ENCODE results near the gene CASP8. TPM values are rescaled to one million over a fixed set of nuclear protein-coding genes. Genes with fewer than 3 reads are reported as not detected.

Gene CASP8
- total RNA-seq, 1 donor from 2014 or later = 39.5 TPM

DNA sequence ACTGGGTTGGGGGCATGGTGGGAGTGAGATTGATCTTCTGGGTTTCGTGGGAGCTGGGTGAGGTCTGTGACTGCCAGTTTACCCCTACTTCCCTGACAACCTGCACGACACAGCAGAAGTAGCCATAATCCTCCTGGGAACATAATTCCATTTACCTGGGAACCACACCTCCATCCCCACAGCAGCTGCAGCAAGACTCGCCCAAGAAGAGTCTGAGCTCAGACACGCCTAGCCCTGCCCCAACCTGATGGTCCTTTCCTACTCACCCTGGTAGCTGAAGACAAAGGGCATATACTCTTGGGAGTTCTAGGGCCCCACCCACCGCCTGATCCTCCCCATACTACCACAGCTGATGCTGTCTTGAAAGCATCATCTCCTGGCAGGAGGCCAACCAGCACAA is 53.0 kb downstream of the CASP8 start:
- H3K4me1 ChIP-seq = no peaks in the 10 kb centered on the region
- H3K4me3 ChIP-seq = no peak overlapping the region
- no peaks in the 10 kb centered on the region for H3K36me3 ChIP-seq
- TF ChIP-seq, protein P1, sequence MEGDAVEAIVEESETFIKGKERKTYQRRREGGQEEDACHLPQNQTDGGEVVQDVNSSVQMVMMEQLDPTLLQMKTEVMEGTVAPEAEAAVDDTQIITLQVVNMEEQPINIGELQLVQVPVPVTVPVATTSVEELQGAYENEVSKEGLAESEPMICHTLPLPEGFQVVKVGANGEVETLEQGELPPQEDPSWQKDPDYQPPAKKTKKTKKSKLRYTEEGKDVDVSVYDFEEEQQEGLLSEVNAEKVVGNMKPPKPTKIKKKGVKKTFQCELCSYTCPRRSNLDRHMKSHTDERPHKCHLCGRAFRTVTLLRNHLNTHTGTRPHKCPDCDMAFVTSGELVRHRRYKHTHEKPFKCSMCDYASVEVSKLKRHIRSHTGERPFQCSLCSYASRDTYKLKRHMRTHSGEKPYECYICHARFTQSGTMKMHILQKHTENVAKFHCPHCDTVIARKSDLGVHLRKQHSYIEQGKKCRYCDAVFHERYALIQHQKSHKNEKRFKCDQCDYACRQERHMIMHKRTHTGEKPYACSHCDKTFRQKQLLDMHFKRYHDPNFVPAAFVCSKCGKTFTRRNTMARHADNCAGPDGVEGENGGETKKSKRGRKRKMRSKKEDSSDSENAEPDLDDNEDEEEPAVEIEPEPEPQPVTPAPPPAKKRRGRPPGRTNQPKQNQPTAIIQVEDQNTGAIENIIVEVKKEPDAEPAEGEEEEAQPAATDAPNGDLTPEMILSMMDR (IDR thresholded peaks at IDR 0.05) = no peak
- no peaks in the 10 kb centered on the region for H3K9me3 ChIP-seq
- no peaks in the 10 kb centered on the region for H3K27me3 ChIP-seq
- intact Hi-C loops (cut with DNase I) = no loop called here
- DNase-seq = no peak
- no peak overlapping the region for H3K27ac ChIP-seq
- no peak for ATAC-seq

DNA sequence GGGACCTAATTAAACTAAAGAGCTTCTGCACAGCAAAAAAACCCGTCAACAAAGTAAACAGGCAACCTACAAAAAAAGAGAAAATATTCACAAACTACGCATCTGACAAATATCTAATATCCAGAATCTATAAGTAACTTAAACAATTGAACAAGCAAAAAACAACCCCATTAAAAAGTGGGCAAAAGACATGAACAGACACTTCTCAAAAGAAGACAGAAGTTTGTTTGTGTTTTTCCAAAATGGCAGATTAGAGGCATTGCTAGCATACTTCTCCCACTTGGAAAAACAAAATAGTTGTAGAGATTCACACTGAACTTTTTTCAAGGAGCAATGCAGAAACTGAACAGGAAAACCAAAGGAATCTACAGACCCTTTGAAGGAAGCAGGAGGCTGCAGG is 59.2 kb downstream of the CASP8 start:
- TF ChIP-seq, protein P1 (IDR thresholded peaks at IDR 0.05) = no peak
- no peak for ATAC-seq
- Histone ChIP-seq H3K4me1 (no peaks in the 10 kb centered on the region), H3K9me3 (no peaks in the 10 kb centered on the region), H3K27me3 (no peaks in the 10 kb centered on the region), H3K4me3 (no peak overlapping the region), H3K27ac (no peak overlapping the region), H3K36me3 (no peaks in the 10 kb centered on the region)
- no peak for DNase-seq
- intact Hi-C loops (cut with DNase I) = no loop called here

DNA sequence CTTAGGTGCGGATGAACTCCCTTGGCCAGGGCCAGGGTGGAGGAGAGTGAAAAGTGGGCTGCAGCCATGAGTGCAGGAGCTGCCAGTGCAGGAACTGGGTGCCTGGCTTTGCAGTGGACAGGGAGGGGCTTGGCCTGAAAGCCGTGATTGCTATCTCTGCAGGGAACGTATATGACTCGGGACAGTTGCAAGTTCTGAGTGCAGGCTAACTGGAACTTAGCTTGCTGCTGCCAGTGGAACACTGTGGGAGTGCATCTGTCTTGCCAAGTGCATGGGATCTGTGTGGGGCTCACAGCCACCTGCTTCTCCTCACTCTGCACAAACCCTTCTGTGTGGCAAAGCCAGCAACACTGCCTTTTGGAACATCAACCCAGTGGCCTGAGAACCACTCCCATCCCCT is 59.9 kb downstream of the CASP8 start:
- Histone ChIP-seq H3K27ac (no peak overlapping the region), H3K36me3 (no peaks in the 10 kb centered on the region), H3K4me3 (no peak overlapping the region), H3K4me1 (no peaks in the 10 kb centered on the region), H3K27me3 (no peaks in the 10 kb centered on the region), H3K9me3 (no peaks in the 10 kb centered on the region)
- DNase-seq (no peak), ATAC-seq (no peak)
- intact Hi-C loops (cut with DNase I) = no loop called here
- TF ChIP-seq, protein P1 (IDR thresholded peaks at IDR 0.05) = no peak

DNA sequence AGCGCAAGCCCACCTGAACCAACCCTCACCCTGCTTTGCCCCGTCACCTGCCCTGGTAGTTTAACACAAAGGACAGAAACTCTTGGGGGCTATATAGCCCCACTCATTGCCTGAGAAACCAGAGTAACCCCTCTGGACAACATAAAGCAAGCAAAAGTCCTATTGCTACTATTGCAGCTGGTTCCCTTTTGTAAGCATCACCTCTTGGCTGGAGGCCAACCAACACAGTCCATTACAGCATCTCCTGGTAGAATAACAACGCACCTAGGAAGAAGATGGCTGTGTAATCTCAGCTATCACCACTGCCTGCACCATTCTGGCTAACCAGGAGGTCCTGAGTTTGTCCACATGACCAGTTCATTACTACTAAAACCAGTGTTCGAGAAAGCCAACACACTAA is 60.4 kb downstream of the CASP8 start:
- no peaks in the 10 kb centered on the region for H3K27me3 ChIP-seq
- H3K4me1 ChIP-seq = no peaks in the 10 kb centered on the region
- H3K4me3 ChIP-seq = no peak overlapping the region
- H3K27ac ChIP-seq = no peak overlapping the region
- DNase-seq = no peak
- H3K9me3 ChIP-seq = no peaks in the 10 kb centered on the region
- no peak for ATAC-seq
- TF ChIP-seq, protein P1 (IDR thresholded peaks at IDR 0.05) = no peak
- no peaks in the 10 kb centered on the region for H3K36me3 ChIP-seq
- intact Hi-C loops (cut with DNase I) = no loop called here

DNA sequence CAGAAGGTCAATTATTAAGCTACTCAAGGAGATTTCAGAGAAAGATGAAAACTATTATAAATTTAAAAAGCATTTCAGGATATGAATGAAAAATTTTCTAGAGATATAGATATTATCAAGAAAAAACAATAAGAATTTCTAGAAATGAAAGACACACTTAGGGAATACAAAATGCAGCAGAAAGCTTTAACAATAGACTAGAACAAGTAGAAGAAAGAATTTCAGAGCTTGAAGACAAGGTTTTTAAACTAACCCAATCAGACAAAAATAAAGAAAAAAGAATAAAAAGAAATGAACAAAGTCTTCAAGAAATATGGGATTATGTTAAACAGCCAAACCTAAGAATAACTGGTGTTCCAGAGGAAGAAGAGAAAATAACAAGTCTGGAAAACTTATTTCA is 62.4 kb downstream of the CASP8 start:
- ATAC-seq (no peak), DNase-seq (no peak)
- Histone ChIP-seq H3K4me3 (no peak overlapping the region), H3K27me3 (no peaks in the 10 kb centered on the region), H3K36me3 (no peaks in the 10 kb centered on the region), H3K9me3 (no peaks in the 10 kb centered on the region), H3K4me1 (no peaks in the 10 kb centered on the region), H3K27ac (no peak overlapping the region)
- intact Hi-C loops (cut with DNase I) = no loop called here
- TF ChIP-seq, protein P1 (IDR thresholded peaks at IDR 0.05) = no peak

DNA sequence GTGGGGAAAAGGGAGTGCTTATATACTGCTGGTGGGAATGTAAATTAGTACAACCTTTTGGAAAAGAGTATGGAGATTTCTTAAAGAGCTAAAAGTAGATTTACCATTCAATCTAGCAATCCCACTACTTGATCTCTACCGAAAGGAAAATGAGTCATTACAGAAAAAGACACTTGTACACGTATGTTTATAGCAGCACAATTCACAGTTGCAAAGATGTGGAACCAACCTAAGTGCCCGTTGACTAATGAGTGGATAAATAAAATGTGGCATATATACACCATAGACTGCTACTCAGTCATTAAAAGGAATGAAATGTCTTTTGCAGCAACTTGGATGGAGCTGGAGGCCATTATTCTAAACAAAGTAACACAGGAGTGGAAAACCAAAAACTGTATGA is 67.3 kb downstream of the CASP8 start:
- TF ChIP-seq, protein P1 (IDR thresholded peaks at IDR 0.05) = no peak
- Histone ChIP-seq H3K27me3 (no peaks in the 10 kb centered on the region), H3K9me3 (no peaks in the 10 kb centered on the region), H3K4me1 (no peaks in the 10 kb centered on the region), H3K36me3 (no peaks in the 10 kb centered on the region), H3K27ac (no peak overlapping the region), H3K4me3 (no peak overlapping the region)
- DNase-seq = no peak
- ATAC-seq = no peak
- intact Hi-C loops (cut with DNase I) = no loop called here

Measured in upper lobe of right lung (tissue), 1 donor.